ENCODE results near the gene HTR3E.
"Not testable (repeated sequence)": the region's sequence is repeated elsewhere in the genome, so short reads cannot be mapped to it uniquely, and the experiment has no call there.

HTR3E gene

GRCh38 chr3:184096811-184097383, at the start of gene HTR3E:
Gene HTR3E, plus strand, starts transcription at chr3:184097064. Its CDS starts 466 bp downstream, at chr3:184097530.
- DNase-seq, result no peak

DNA sequence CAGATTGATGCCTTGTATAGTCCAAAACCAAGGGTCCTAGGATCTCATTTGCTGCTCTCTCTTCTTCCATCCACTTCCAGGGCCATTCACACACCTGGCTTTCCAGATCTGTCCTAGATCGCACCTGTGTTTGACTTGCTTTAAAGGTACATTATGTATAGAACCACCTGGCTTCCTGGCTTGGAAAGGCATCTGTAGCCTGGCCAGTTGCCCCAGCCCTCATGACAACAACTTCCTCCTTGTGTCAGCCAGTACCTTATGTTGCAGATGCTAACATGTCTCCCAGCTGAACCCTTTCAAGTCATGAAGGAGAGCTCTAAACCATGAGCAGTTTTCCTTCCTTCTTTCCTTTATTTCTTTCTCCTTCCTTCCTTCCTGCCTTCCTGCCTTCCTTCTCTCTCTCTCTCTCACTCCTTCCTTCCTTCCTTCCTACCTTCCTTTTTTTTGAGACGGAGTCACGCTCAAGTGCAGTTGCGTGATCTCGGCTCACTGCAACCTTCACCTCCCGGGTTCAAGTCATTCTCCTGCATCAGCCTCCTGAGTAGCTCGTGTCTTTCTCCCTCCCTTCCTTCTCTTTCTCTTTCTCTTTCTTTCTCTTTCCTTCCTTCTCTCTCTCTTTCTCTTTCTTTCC, 46.5 kb upstream of the HTR3E start:
- DNase-seq, result peak; percentile 88

DNA sequence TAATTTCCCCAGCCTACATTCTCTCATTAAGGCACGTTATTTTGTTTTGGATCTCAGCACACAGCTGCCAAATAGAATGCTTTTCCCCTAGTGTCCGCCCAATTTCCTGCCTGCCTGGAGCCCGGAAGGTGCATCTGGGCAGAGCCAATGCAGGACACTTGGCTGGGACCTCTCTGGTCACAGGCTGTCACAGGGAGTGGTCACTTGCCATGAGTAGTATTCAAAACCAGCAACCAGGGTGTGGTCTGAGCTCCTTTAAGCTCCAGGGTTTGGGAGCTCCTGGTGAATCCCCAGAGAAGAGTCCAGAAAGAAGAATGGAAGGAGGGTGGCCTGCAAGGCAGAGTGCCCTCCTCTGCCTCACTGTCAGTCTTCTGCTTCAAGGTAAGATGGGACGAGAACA, 44.1 kb upstream of the HTR3E start, which contains the start of gene HTR3C:
Gene HTR3C, plus strand, starts transcription at position 281 of the 400 bp plus-strand sequence. Its CDS starts 34 bp downstream, at position 315.
- DNase-seq, result no peak

GRCh38 chr3:184058029-184058428, 38.8 kb upstream of the HTR3E start:
- no peak for DNase-seq

DNA sequence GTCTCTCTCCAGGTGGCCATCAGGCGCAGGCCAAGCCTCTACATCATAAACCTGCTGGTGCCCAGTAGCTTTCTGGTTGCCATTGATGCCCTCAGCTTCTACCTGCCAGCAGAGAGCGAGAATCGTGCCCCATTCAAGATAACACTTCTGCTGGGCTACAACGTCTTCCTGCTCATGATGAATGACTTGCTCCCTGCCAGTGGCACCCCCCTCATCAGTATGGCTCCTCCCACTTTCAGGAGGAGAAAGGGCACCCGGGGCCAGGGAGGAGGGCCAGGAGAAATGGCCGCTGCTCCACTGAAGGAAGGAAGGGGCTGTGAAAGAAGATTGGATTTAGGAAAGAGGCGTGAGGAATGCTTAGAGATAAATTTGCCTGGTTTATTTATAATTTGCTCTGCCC, 37.4 kb upstream of the HTR3E start:
- DNase-seq, result no peak

DNA sequence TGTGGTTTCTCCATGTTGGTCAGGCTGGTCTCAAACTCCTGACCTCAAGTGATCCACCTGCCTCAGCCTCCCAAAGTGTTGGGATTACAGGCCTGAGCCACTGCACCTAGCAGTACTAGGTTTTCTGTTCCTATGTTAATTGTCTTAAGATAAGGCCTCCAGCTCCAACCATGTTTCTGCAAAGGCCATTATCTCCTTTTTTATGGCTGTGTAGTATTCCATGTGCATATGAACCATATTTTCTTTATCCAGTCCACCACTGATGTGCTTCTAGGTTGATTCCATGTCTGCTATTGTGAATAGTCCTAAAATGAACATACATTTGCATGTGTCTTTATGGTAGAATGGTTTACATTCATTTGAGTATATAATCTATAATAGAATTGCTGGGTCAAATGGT, 34.2 kb upstream of the HTR3E start:
- no peak for DNase-seq

- DNase-seq, result no peak
Observed at GRCh38 chr3:184066211-184066610, 30.7 kb upstream of the HTR3E start.

DNA sequence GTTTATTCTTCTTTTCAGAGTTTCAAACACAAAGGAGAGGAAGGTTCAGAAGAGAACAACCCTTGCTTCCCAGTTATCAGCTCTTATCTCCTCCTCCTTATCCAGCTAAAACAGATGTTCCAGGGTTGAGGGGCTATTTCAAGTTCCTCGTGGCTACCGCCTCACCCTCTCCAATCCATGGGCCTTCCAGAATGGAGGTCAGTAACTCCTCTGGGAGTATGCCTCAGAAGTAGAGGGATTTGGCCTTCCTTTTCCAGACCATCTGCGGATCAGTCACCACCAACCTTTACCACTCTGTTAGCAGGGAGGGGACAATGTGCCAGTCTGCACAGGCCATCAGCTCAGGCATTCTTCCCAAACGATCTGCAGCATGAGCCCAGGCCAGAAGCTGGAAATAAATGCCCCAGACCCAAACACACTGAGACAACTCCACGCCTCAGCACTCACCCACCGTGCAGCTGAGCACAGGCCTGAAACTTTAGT, 29.2 kb upstream of the HTR3E start:
- no peak for DNase-seq

GRCh38 chr3:184068344-184068743, 28.5 kb upstream of the HTR3E start:
- DNase-seq, result no peak

GRCh38 chr3:184071142-184071541, 25.7 kb upstream of the HTR3E start:
- not testable (repeated sequence) for DNase-seq

DNA sequence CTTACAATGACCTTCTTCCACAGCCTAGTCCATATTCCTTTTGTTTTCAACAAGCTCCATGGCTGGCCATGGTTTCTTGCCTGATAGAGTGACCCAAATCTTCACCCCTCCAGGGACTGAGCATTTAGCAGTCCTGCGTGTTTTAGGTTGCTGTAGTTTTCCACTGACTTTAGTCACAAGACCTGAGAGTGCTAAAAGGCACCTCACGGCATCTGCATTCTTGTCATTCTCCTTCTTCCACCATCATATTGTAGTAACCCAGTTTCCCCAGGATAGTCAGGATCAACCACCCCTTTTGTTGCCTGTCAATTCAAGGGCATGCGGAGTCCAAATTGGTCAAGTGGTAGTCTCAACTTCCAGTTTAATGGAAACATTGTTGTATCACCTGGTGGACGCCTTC, 23.2 kb upstream of the HTR3E start:
- no peak for DNase-seq

- DNase-seq, result no peak
Observed at GRCh38 chr3:184075901-184076300, 21.0 kb upstream of the HTR3E start.

DNA sequence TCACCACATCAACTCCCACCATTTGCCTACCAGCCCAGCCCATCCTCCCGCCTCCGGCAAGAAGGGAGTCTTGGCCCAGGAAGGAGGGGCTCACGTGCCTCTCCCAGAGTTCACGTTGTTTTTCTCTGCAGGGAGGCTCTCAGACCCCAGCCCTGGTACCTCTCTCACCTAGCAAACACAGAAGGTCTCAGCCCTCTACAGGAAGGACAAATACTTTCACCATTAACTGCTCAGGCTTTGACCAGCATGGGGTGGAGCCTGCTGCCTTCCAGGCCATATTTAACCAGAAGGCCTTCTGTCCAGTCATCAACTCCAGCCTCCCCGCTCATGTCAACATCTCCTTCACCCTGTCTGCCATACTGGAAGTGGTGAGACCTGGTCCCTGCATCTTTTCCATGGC, 19.0 kb upstream of the HTR3E start:
- no peak for DNase-seq

DNA sequence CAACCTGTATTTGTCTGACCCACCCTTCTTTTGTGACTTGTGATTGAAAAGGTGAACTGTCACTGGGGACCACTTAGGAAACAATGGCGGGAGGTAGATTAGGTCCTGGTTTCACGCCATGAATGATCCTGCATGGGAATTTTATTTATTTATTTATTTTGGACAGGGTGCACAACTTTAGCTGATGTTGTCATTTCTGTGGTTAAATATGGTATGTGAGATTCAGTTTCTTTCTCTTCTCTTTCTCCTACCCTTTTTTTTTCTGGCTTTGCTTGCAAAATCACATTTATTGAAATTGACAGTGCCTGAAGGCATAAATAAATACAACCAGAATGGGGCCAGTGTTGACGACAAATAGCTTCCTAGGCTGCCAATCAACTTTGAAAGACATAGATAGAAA, 18.0 kb upstream of the HTR3E start:
- DNase-seq, result no peak

DNA sequence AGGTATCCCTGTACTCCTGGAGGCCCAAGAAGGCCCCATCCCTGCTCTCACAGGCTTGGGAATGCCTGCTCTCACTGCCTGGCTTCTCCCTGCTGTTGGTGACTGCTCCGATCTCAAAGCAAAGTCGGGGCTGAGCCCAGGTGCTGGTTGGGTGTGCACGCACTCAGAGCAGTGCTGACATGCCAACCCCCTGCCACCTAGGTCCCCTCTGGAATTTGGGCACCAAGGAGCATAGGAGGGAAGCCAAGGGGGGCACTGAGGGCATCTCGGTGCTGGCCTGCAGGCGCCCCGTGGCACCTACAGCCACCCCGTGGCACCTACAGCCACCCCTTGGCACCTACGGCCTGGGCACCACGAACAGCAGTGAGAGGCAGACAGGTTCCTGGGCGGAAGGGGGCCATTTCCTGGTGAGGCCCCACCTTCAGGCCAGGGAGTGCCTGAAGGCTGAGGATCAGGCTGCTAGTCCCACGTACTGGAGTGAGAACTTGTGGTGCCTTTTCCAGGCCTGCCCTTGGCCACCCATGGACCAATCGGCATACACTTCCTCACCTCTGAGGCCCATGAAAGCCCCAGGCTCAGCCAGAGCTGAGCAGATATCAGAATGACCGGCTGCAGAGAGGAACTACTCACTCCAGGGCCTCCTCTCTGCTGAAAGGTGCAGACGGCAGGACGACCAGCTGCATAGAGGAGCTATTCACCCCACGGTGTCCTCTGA, 15.6 kb upstream of the HTR3E start:
- DNase-seq, result no peak

DNA sequence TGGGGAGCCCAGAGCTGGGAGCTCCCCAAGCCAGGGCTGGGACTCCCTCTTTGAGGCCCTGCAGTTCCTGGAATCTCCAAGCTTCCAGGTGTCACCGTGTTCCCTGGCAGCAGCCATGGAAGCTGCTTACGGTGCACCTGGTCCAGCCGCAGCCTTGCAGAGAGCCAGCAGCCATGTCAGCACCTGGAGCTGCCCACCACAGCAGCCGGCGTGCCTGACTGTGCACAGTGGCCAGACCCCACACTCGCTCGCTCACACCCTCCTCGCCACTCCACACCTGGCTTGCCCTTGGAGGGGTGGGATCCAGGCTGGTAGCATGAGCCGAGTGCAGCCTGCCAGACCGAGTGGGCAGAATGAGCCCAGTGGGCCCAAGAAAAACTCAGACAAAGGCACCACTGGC, 14.8 kb upstream of the HTR3E start:
- no peak for DNase-seq

DNA sequence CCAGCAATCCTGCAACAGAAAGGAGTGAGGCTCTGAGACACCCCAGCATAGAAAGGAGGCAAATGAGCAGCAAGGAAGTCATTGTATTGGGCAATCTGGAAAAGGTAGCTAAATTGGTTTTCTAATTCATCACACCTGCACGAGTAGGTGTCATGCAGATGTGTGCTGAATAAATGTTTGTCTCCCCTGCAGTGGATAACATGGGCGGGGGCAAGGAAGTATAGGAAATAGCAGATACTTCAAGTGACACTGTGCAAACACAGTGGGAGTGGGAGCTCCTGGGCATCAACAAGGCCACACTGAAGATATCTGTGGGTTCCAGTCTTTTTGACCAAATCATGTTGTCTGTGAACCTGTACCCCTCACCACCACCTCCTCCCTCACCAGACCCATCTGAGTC, 14.4 kb upstream of the HTR3E start:
- peak; percentile 55 for DNase-seq

DNA sequence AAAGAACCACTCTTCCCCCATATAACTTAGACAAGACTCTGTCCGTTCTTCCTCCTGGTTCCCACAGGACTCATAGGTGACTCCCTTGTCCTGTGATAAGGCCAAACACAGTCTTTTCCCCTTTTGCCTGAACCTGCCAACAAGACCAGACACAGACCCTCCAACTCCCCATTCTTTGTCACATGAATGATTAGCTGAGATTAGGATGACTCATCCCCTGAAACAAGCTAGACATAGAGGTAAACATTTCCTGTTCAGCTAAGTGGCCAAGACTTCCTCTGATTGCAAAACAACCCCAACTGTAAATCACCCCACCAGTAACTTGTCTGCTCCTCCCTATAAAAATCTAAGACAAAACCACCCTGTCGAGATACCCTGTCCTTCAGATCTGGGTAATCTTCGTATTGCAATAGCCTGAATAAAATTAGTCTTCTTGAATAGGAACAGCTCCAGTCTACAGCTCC, 11.4 kb upstream of the HTR3E start:
- no peak for DNase-seq

DNA sequence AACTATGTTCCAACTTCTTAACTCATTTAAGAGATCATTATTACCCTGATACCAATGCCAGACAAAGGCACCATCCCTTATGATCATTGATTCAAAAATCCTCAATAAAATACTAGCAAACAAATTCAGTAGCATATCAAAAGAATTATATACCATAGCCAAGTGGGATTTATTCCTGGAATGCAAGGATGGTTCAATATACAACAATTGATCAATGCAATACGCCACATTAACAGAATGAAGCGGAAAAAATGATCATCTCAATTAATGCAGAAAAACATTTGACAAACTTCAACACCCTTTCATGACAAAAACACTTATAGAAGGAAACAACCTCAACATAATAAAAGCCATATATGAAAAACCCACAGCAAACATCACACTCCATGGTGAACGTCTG, 4.7 kb upstream of the HTR3E start:
- no peak for DNase-seq

GRCh38 chr3:184097556-184097955, 692 bp downstream of the HTR3E start:
- no peak for DNase-seq

DNA sequence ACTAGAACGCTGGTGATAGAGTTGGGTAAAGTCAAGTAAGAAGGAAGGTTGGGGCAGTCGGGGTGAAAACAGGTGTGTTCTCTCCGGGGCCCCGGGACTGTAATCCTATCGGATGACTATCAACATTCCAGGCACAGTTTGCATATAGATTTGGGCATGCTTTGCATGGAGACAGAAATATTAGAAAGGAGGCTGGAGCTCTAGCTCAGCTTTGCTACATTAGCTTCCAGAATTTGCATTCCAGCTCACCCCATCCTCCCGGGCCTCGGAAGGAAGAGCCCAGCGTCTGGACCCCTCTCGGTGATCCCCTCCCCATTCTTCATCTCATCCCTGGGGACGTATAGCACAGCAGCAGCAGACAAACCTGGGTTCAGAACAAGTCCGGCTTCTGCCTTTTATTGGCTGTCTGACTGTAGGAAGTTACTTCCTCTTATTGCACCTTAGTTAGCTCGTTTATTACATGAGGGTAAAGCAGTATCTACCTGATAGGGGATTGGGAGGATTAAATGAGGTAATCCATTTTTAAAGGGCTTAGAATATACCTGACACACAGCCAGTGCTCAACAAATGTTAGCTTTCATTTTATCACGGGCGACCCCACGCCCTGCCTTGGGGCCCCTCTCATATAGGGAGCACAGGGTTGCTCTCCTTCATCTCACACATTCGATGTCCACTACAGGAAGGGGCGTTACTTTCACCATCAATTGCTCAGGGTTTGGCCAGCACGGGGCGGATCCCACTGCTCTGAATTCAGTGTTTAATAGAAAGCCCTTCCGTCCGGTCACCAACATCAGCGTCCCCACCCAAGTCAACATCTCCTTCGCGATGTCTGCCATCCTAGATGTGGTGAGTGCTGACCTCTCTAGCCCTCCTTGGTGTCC, 3.2 kb downstream of the HTR3E start:
- DNase-seq, result no peak

GRCh38 chr3:184110316-184110725, 13.5 kb downstream of the HTR3E start:
- DNase-seq, result no peak

GRCh38 chr3:184116017-184116416, 19.2 kb downstream of the HTR3E start:
- no peak for DNase-seq

Measured in NCI-H2029 (cell line).